GM18505 (cell line): ENCODE measurements around the gene TLCD2.
"Not testable (repeated sequence)": the region's sequence is repeated elsewhere in the genome, so short reads cannot be mapped to it uniquely, and the experiment has no call there.

Experiments
- ATAC-seq: cut with Tn5 transposase; IDR thresholded peaks from one replicate; pipeline ENCODE4 v1.9.1; 2021; ENCODE audit not compliant: unreplicated experiment
- POLR2A ChIP-seq: IDR thresholded peaks from 4 replicates; pipeline ENCODE4 v1.6.1; 2011; ENCODE audit warnings: borderline replicate concordance; ENCODE audit not compliant: insufficient read depth, insufficient read length; ENCODE audit errors: extremely low read depth

The TLCD2 gene

DNA sequence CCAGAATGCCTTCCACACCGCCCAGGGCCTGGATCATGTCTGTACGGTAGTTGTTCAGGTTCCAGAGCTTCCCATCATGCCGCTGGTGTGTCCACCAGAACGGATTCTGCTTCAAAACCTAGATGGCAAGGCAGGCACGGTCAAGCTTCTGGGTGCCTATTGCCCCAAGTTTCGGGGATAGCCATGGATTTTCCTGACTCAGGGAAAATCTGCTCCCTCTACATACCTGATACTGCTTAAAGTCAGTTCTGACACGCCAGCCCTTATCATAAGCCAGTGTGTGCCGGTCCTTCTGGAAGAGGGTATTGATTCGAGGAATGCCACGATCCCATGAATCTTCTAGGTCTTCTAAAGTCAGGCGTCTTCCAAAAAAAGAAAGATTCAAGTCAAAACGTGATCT is 49.1 kb downstream of the TLCD2 start:
- no peak for TF ChIP-seq POLR2A
- no peak for ATAC-seq

GRCh38 chr17:1658100-1658499 is 52.1 kb downstream of the TLCD2 start:
- no peak for ATAC-seq

DNA sequence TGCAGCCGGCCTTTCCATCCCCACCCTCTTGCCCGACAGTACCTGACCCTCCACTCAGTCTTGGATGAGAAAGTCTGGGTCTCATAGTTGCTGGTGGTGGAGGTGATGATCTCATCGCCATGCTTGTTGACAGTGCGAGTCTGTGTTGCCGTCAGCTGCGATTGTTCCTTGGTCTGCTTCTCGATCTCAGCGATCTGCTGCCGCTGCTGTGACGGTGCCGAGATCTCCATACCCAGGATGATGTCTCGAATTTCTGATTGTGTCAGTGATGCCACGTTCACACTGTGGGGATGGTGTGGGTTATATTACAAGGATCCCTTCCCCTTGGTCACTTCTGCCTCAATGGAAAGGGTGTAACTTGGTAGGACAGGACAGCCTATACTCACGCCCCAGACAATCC is 56.4 kb downstream of the TLCD2 start:
- no peak for TF ChIP-seq POLR2A
- ATAC-seq, result no peak

More at GRCh38 chr17:1658100-1658499, 52.1 kb downstream of the TLCD2 start:
- TF ChIP-seq POLR2A, result no peak

DNA sequence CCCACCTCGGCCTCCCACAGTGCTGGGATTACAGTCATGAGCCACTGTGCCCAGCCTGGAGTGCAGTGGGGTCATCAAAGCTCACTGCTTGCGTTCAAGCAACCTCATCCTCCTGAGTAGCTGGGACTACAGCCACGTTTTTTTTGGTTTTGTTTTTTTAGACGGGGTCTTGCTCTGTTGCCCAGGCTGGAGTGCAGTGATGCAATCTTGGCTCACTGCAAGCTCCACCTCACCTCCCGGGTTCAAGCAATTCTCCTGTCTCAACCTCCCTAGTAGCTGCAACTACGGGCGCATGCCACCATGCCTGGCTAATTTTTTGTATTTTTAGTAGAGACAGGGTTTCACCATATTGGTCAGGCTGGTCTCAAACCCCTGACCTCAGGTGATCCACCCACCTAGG is 57.4 kb downstream of the TLCD2 start:
- not testable (repeated sequence) for ATAC-seq
